UCSD-AML1 (cell line): Measurements from ENCODE around the gene B3GNT9.
A peak's percentile ranks its signal among the peaks of the same experiment; 100 is the strongest.

Experiments used
- DNase-seq: peaks from one replicate; lab custom pipeline; 2025; ENCODE audit not compliant: unreplicated experiment; lab: John Stamatoyannopoulos, UW

The B3GNT9 gene

GRCh38 chr16:67169011-67169451, 18.2 kb upstream of the B3GNT9 start:
- no peak for DNase-seq

- DNase-seq: no peak
Measured at GRCh38 chr16:67167588-67167987, 16.8 kb upstream of the B3GNT9 start.

- no peak for DNase-seq
Measured at GRCh38 chr16:67166598-67167168, 15.9 kb upstream of the B3GNT9 start.

GRCh38 chr16:67166110-67166547, 15.3 kb upstream of the B3GNT9 start:
- no peak for DNase-seq

GRCh38 chr16:67165121-67166078, 14.6 kb upstream of the B3GNT9 start:
- no peak for DNase-seq

GRCh38 chr16:67164599-67165061, 13.8 kb upstream of the B3GNT9 start, which contains the start of gene HSF4:
HSF4 (plus strand) TSS chr16:67164745; CDS start chr16:67164812, 67 bp downstream.
- DNase-seq: no peak

- DNase-seq: no peak
Measured at GRCh38 chr16:67163999-67164558, 13.3 kb upstream of the B3GNT9 start.

- no peak for DNase-seq
Measured at GRCh38 chr16:67163164-67163998, 12.6 kb upstream of the B3GNT9 start.

- DNase-seq: no peak
Measured at GRCh38 chr16:67162506-67163163, 11.8 kb upstream of the B3GNT9 start.

- no peak for DNase-seq
Measured at GRCh38 chr16:67161595-67162058, 10.8 kb upstream of the B3GNT9 start.

- peak; percentile 74 for DNase-seq
Measured at GRCh38 chr16:67158637-67159600, 8.1 kb upstream of the B3GNT9 start.

- no peak for DNase-seq
Measured at GRCh38 chr16:67157892-67158635, 7.3 kb upstream of the B3GNT9 start.

- DNase-seq: no peak
Measured at GRCh38 chr16:67157106-67157748, 6.4 kb upstream of the B3GNT9 start.

GRCh38 chr16:67156143-67156844, 5.5 kb upstream of the B3GNT9 start:
- no peak for DNase-seq

- DNase-seq: peak; percentile 78
Measured at GRCh38 chr16:67155295-67156142, 4.7 kb upstream of the B3GNT9 start.

GRCh38 chr16:67154578-67155294, 3.9 kb upstream of the B3GNT9 start:
- DNase-seq: no peak
